SK-N-SH (cell line): ENCODE measurements around the gene PTPRF.

ENCODE experiments used
- NFIC ChIP-seq: IDR thresholded peaks from 2 replicates; pipeline ENCODE4 v1.4.0; 2012; ENCODE audit warnings: borderline replicate concordance
- POLR2AphosphoS5 ChIP-seq: IDR thresholded peaks from 2 replicates; pipeline ENCODE4 v1.6.1; 2012; ENCODE audit warnings: low read depth, low read length
- RCOR1 ChIP-seq: fragments of 150-350 bp; IDR thresholded peaks from 2 replicates; pipeline ENCODE4 v1.6.1; 2017; ENCODE audit warnings: antibody characterized with exemption, low read length
- ZBTB33 ChIP-seq: IDR thresholded peaks from 2 replicates; pipeline ENCODE4 v1.4.0; 2012; ENCODE audit warnings: low read depth, borderline replicate concordance
- TF ChIP-seq, protein P1 (sequence below): IDR thresholded peaks from 2 replicates; pipeline ENCODE4 v1.4.0; 2012; ENCODE audit warnings: low read depth, borderline replicate concordance
- TF ChIP-seq, protein P2 (sequence below): fragments of 200-600 bp; sonication (generic); IDR thresholded peaks from 2 replicates; pipeline ENCODE4 v1.6.1; 2017; ENCODE audit warnings: antibody characterized with exemption, mild to moderate bottlenecking, moderate library complexity
- TF ChIP-seq, protein P3 (sequence below): IDR thresholded peaks from 2 replicates; pipeline ENCODE4 v1.6.1; 2012; ENCODE audit warnings: mild to moderate bottlenecking, low read depth, low read length, moderate library complexity

DNA sequence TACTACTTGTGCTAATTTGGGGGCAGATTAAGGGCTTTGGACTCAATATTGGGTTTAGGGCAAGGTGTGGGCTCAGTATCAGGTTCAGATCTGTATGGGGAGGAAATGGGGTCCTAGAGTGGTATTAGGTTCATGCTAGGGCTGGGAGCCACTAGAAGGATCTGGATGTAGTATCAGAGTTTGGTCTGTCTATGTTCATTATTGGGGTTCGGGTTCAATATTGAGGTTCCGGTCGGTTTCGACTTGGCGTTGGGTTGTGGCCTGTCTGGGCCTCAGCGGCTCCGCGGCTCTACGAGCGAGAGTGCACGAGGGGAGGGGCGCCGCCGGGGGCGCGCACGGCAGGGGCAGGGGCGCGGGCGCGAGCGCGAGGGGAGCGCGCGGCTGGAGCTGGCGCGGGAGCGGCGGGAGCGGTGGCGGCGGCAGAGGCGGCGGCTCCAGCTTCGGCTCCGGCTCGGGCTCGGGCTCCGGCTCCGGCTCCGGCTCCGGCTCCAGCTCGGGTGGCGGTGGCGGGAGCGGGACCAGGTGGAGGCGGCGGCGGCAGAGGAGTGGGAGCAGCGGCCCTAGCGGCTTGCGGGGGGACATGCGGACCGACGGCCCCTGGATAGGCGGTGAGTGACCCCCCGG, at the start of gene PTPRF:
- TF ChIP-seq ZBTB33 (no peak), POLR2AphosphoS5 (no peak), RCOR1 (no peak), NFIC (no peak)
- TF ChIP-seq, protein P1, sequence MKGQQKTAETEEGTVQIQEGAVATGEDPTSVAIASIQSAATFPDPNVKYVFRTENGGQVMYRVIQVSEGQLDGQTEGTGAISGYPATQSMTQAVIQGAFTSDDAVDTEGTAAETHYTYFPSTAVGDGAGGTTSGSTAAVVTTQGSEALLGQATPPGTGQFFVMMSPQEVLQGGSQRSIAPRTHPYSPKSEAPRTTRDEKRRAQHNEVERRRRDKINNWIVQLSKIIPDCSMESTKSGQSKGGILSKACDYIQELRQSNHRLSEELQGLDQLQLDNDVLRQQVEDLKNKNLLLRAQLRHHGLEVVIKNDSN: no peak
- TF ChIP-seq, protein P2, sequence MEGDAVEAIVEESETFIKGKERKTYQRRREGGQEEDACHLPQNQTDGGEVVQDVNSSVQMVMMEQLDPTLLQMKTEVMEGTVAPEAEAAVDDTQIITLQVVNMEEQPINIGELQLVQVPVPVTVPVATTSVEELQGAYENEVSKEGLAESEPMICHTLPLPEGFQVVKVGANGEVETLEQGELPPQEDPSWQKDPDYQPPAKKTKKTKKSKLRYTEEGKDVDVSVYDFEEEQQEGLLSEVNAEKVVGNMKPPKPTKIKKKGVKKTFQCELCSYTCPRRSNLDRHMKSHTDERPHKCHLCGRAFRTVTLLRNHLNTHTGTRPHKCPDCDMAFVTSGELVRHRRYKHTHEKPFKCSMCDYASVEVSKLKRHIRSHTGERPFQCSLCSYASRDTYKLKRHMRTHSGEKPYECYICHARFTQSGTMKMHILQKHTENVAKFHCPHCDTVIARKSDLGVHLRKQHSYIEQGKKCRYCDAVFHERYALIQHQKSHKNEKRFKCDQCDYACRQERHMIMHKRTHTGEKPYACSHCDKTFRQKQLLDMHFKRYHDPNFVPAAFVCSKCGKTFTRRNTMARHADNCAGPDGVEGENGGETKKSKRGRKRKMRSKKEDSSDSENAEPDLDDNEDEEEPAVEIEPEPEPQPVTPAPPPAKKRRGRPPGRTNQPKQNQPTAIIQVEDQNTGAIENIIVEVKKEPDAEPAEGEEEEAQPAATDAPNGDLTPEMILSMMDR: no peak
- TF ChIP-seq, protein P3, sequence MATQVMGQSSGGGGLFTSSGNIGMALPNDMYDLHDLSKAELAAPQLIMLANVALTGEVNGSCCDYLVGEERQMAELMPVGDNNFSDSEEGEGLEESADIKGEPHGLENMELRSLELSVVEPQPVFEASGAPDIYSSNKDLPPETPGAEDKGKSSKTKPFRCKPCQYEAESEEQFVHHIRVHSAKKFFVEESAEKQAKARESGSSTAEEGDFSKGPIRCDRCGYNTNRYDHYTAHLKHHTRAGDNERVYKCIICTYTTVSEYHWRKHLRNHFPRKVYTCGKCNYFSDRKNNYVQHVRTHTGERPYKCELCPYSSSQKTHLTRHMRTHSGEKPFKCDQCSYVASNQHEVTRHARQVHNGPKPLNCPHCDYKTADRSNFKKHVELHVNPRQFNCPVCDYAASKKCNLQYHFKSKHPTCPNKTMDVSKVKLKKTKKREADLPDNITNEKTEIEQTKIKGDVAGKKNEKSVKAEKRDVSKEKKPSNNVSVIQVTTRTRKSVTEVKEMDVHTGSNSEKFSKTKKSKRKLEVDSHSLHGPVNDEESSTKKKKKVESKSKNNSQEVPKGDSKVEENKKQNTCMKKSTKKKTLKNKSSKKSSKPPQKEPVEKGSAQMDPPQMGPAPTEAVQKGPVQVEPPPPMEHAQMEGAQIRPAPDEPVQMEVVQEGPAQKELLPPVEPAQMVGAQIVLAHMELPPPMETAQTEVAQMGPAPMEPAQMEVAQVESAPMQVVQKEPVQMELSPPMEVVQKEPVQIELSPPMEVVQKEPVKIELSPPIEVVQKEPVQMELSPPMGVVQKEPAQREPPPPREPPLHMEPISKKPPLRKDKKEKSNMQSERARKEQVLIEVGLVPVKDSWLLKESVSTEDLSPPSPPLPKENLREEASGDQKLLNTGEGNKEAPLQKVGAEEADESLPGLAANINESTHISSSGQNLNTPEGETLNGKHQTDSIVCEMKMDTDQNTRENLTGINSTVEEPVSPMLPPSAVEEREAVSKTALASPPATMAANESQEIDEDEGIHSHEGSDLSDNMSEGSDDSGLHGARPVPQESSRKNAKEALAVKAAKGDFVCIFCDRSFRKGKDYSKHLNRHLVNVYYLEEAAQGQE: no peak
